Fibroblast of the aortic adventitia (primary cell): ENCODE measurements around the gene NOP16. TPM values are rescaled to one million over a fixed set of nuclear protein-coding genes. Genes with fewer than 3 reads are reported as not detected.

ENCODE experiments used
- DNase-seq: peaks from one replicate; pipeline ENCODE4 v3.0.0-alpha.2; 2010; ENCODE audit warnings: low read depth
- H3K4me3 ChIP-seq: 2 replicates; pipeline ENCODE4 v1.5.1; 2011; ENCODE audit warnings: low read depth, mild to moderate bottlenecking, control low read depth, low read length, moderate library complexity
- total RNA-seq: library from RNA; depleted of rRNA; stranded (reverse); fragments of >200 nt; gene quantifications from 2 replicates; pipeline ENCODE4 v1.2.3, GENCODE V29; 2012; ENCODE audit warnings: low replicate concordance
- TF ChIP-seq, protein P1 (sequence below): IDR thresholded peaks from 2 replicates; pipeline ENCODE4 v1.5.1; 2011; ENCODE audit warnings: mild to moderate bottlenecking, low read length, control low read depth, inconsistent platforms; ENCODE audit not compliant: insufficient read depth

The NOP16 gene
- total RNA-seq, 1 donor, result 17.0 TPM

DNA sequence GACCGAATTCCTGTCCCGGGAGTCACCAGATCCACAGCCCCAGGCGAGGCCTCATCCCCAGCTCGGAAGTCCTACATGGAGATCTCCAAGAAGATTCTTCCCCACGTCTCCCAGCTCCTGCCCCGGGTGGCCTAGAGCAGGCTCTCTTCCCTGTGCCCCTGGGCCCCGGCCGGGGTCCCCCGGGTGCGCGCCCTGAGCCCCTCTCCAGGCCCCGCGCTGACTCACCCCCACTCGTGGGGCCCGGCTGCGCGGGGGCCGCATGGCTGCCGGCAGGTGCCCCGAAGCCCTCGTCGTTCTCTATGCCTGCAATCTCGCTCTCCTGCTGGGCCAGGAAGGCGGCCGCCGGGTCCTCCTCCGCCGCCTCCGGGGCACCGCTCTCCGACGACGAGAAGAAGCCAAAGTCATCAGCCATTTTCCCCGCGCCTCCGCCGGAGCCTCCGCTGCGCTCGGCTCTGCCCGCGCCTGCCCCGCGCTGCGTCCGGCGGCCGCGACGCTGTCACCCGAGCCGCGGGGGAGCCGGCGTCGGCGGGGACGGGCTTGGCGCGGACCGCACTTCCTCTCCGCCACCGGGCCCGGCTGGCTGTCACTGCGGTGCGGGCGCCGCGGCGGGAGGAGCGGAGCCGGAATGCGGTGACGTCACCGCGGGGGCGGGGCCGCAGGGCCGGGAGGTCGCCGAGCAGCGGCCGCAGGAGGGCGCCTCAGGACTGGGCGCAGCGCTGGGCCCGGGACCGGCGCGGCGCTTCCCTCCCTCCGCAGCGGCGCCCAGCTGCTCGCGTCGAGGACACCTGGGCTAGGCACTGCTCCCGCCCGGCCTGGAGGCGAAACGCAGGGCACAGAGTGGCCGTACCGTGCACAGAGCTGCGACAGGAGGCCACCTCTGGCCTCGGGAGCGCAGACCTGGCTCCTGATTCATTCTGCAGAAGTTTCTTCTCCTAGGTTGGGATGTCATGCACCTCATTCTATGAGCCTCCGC, 27.8 kb upstream of the NOP16 start, which contains the start of gene CLTB:
CLTB (minus strand) TSS at position 588 of the 973 bp plus-strand sequence; CDS start at position 412, 176 bp downstream.
- DNase-seq, result peak; percentile 69
- H3K4me3 ChIP-seq, result peak within 1 kb of the TSS; percentile 80
- TF ChIP-seq, protein P1, sequence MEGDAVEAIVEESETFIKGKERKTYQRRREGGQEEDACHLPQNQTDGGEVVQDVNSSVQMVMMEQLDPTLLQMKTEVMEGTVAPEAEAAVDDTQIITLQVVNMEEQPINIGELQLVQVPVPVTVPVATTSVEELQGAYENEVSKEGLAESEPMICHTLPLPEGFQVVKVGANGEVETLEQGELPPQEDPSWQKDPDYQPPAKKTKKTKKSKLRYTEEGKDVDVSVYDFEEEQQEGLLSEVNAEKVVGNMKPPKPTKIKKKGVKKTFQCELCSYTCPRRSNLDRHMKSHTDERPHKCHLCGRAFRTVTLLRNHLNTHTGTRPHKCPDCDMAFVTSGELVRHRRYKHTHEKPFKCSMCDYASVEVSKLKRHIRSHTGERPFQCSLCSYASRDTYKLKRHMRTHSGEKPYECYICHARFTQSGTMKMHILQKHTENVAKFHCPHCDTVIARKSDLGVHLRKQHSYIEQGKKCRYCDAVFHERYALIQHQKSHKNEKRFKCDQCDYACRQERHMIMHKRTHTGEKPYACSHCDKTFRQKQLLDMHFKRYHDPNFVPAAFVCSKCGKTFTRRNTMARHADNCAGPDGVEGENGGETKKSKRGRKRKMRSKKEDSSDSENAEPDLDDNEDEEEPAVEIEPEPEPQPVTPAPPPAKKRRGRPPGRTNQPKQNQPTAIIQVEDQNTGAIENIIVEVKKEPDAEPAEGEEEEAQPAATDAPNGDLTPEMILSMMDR, result peak; percentile 43

GRCh38 chr5:176415240-176415951, 27.0 kb upstream of the NOP16 start:
- no peak for DNase-seq
- H3K4me3 ChIP-seq, result peak overlapping the region; percentile 80
- TF ChIP-seq, protein P1, result no peak

GRCh38 chr5:176414704-176415103, 26.3 kb upstream of the NOP16 start:
- TF ChIP-seq, protein P1, result no peak
- H3K4me3 ChIP-seq, result peak overlapping the region; percentile 80
- DNase-seq, result no peak

DNA sequence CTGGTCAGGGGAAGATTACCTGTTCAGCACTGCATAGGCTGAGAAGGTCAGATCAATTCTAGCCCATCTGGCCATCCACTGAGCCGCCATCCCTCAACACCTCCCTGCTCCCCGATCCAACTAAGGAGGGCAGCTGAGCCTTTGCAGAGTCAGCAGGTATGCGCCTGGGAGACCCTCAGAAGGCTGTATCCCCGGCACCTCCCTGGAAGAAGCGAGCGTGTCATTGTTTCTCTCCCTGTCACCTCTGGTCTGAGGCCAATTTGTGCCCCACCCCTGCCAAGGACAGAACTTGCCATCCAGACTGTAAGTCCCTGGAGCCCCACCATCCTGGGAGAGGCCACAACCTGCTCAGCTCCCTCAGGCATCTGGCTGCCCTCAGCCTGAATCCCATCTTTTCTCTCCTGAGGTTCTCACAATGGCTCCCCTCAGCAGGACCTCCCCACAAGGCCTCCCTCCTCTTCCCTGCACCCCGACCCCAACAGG, 25.4 kb upstream of the NOP16 start:
- no peak overlapping the region for H3K4me3 ChIP-seq
- no peak for DNase-seq
- TF ChIP-seq, protein P1, result no peak

- H3K4me3 ChIP-seq, result peak overlapping the region; percentile 5
- DNase-seq, result peak; percentile 64
- TF ChIP-seq, protein P1, result no peak
These were observed 24.8 kb upstream of the NOP16 start for GRCh38 chr5:176413255-176413565.

GRCh38 chr5:176412517-176413254, 24.3 kb upstream of the NOP16 start:
- no peak overlapping the region for H3K4me3 ChIP-seq
- TF ChIP-seq, protein P1, result no peak
- DNase-seq, result no peak
